GM12874 (cell line): ENCODE data around the gene LAMA2.

Experiments used
- CTCF ChIP-seq: IDR thresholded peaks from 2 replicates; pipeline ENCODE4 v1.5.1; 2011; ENCODE audit warnings: low read depth, mild to moderate bottlenecking, control low read depth, low read length, moderate library complexity; ENCODE audit not compliant: insufficient read depth

Gene LAMA2

DNA sequence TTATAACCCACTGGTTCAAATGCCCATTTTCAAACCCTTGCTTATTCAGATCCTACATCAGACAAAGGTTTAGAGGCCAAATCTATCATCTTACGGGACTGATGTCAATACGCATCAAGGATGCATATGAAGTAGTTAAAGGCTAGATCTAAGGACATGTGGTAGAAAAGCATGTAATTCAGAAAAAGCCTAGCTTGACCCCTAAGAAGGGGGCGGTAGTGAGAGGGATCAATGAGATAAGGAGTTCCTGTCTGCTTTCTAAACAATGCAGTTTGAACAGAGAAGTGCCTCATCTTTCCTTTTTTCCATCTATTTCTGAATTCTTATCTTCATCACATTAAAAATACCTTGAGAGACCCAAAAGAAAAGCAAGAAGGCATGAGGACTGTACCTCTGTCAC, 589.3 kb downstream of the LAMA2 start:
- no peak for TF ChIP-seq CTCF

DNA sequence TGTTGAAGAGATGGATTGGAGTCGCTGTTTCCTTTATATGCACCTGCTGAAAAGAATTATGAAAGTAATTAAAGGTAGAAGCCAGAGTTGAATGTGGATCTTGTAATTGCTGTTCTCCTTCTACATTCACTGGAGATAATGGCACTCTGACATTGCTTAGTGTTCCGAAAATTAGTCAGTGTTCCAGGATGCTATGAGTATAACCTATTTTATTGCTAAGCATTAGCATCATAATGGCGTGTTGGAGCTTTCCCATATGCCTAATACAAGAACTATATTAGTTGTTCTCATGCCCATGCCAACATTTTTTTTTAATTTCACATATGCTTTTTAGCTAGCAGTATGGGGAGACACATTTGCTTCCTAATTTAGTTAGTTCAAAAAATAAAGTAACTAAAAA, 590.6 kb downstream of the LAMA2 start:
- no peak for TF ChIP-seq CTCF

DNA sequence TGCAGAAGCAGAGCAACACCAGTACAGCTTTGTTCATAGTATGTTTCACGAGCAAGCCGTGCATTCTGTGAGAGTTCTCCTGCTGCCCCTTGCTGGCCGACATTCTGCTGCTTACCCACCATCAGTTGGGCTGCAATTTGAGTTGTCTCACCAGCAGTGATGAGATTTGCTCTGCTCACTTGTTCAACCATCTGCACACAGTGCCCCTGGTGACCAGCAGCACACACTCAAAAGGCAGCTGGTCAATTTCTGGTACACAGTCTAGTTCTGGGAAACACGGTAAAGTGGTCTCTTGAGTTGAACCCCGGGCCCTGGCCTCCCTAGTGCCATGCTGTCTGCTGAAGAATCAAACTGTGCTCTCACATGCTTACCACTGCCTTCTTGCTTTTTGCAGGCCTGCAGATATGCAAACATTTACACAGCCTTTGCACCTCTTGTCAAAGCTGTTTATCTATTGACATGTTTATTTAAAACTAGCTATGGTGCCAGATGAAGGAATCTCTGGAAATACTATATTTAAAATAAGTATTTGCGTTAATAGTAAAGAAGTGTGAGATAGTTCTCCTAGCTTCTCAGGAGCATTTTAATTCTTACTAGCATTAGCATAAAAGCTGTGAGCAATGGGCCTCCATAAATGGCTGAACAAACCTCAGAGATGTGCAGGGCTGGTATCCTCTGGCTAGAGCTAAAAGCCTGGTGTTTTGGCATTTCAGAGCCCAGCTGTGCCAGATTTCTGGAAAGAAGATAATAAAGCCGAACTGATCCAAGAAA, 592.7 kb downstream of the LAMA2 start:
- TF ChIP-seq CTCF: no peak

- no peak for TF ChIP-seq CTCF
Measured at GRCh38 chr6:129476248-129476564, 593.3 kb downstream of the LAMA2 start.

GRCh38 chr6:129476810-129477209, 593.9 kb downstream of the LAMA2 start:
- no peak for TF ChIP-seq CTCF

GRCh38 chr6:129478379-129478778, 595.4 kb downstream of the LAMA2 start:
- no peak for TF ChIP-seq CTCF

DNA sequence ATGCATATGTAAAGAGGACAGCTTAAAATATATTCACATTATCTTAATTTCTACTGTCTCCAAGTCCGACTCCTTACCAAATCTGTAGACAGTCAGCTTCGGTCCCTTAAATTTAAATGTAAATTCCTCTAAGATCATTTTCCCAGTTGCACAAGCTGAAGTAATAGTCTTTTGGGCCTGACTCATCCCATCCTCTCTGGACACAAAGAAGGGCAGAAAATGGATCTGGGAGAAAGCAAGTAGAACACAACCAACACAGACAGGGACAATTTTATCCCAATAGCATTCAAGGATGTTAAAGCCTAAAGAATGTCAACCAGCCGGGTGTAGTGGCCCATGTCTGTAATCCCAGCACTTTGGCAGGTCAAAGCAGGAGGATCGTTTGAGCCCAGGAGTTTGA, 598.8 kb downstream of the LAMA2 start:
- TF ChIP-seq CTCF: no peak
